ENCODE measurements around the gene GPC6. TPM values are rescaled to one million over a fixed set of nuclear protein-coding genes. Genes with fewer than 3 reads are reported as not detected.
"Not testable (repeated sequence)": the region's sequence is repeated elsewhere in the genome, so short reads cannot be mapped to it uniquely, and the experiment has no call there.

GPC6 gene
- total and polyA plus RNA-seq, 4 donors = 5.0 to 37.4 (median 18.9) TPM

- WGBS, 2 donors = 86 to 90% methylated on average over 4 of the region's 4 CpGs
- no peak for DNase-seq
- H3K27me3 ChIP-seq (ENCODE audit: control insufficient read depth in 1 of 2, insufficient read depth in 2 of 2, low read length in 1 of 2) = no peaks in the 10 kb centered on the region
- H3K4me1 ChIP-seq (ENCODE audit: control insufficient read depth in 1 of 2, insufficient read depth in 2 of 2, low read length in 2 of 2) = no peaks in the 10 kb centered on the region
- no peaks in the 10 kb centered on the region for H3K36me3 ChIP-seq (ENCODE audit: control insufficient read depth in 1 of 2, insufficient read depth in 2 of 2, low read length in 1 of 2)
- no peak overlapping the region for H3K27ac ChIP-seq (ENCODE audit: low read depth in 1 of 2, low read length in 2 of 2)
- no peak overlapping the region for H3K4me3 ChIP-seq (ENCODE audit: low read length in 2 of 2)
- no peaks in the 10 kb centered on the region for H3K9me3 ChIP-seq (ENCODE audit: control insufficient read depth, low read length)
- no peak for ATAC-seq (ENCODE audit: low FRiP score)
- intact Hi-C loops (cut with DNase I) = no loop called here
These were observed 1073.8 kb downstream of the GPC6 start for GRCh38 chr13:94300401-94300800.

GRCh38 chr13:94301487-94301886 is 1074.9 kb downstream of the GPC6 start:
- DNase-seq = no peak
- Histone ChIP-seq H3K4me3 (ENCODE audit: low read length in 2 of 2) (no peak overlapping the region), H3K4me1 (ENCODE audit: control insufficient read depth in 1 of 2, insufficient read depth in 2 of 2, low read length in 2 of 2) (no peaks in the 10 kb centered on the region), H3K27me3 (ENCODE audit: control insufficient read depth in 1 of 2, insufficient read depth in 2 of 2, low read length in 1 of 2) (no peaks in the 10 kb centered on the region), H3K9me3 (ENCODE audit: control insufficient read depth, low read length) (no peaks in the 10 kb centered on the region), H3K36me3 (ENCODE audit: control insufficient read depth in 1 of 2, insufficient read depth in 2 of 2, low read length in 1 of 2) (no peaks in the 10 kb centered on the region), H3K27ac (ENCODE audit: low read depth in 1 of 2, low read length in 2 of 2) (no peak overlapping the region)
- ATAC-seq (ENCODE audit: low FRiP score) = no peak
- intact Hi-C loops (cut with DNase I) = no loop called here
- WGBS, 2 donors = 94 to 100% methylated on average over 1 of the region's 1 CpG

GRCh38 chr13:94302847-94303565 is 1076.4 kb downstream of the GPC6 start:
- H3K9me3 ChIP-seq (ENCODE audit: control insufficient read depth, low read length); H3K27me3 ChIP-seq (ENCODE audit: control insufficient read depth in 1 of 2, insufficient read depth in 2 of 2, low read length in 1 of 2); intact Hi-C loops (cut with DNase I); H3K4me1 ChIP-seq (ENCODE audit: control insufficient read depth in 1 of 2, insufficient read depth in 2 of 2, low read length in 2 of 2); ATAC-seq (ENCODE audit: low FRiP score); H3K27ac ChIP-seq (ENCODE audit: low read depth in 1 of 2, low read length in 2 of 2); H3K4me3 ChIP-seq (ENCODE audit: low read length in 2 of 2); DNase-seq; H3K36me3 ChIP-seq (ENCODE audit: control insufficient read depth in 1 of 2, insufficient read depth in 2 of 2, low read length in 1 of 2): not testable (repeated sequence)
- WGBS, 2 donors = 95% methylated on average over 20 of the region's 20 CpGs

- no peaks in the 10 kb centered on the region for H3K4me1 ChIP-seq (ENCODE audit: control insufficient read depth in 1 of 2, insufficient read depth in 2 of 2, low read length in 2 of 2)
- H3K36me3 ChIP-seq (ENCODE audit: control insufficient read depth in 1 of 2, insufficient read depth in 2 of 2, low read length in 1 of 2) = no peaks in the 10 kb centered on the region
- WGBS, 2 donors = 66 to 69% methylated on average over 7 of the region's 7 CpGs
- no peaks in the 10 kb centered on the region for H3K27me3 ChIP-seq (ENCODE audit: control insufficient read depth in 1 of 2, insufficient read depth in 2 of 2, low read length in 1 of 2)
- intact Hi-C loops (cut with DNase I) = no loop called here
- ATAC-seq (ENCODE audit: low FRiP score) (no peak), DNase-seq (no peak)
- H3K9me3 ChIP-seq (ENCODE audit: control insufficient read depth, low read length) = no peaks in the 10 kb centered on the region
- H3K27ac ChIP-seq (ENCODE audit: low read depth in 1 of 2, low read length in 2 of 2) = no peak overlapping the region
- no peak overlapping the region for H3K4me3 ChIP-seq (ENCODE audit: low read length in 2 of 2)
These were observed 1077.1 kb downstream of the GPC6 start for GRCh38 chr13:94303644-94304174.

GRCh38 chr13:94305033-94305432 is 1078.4 kb downstream of the GPC6 start:
- DNase-seq (no peak), ATAC-seq (ENCODE audit: low FRiP score) (no peak)
- intact Hi-C loops (cut with DNase I) = no loop called here
- Histone ChIP-seq H3K4me1 (ENCODE audit: control insufficient read depth in 1 of 2, insufficient read depth in 2 of 2, low read length in 2 of 2) (no peaks in the 10 kb centered on the region), H3K9me3 (ENCODE audit: control insufficient read depth, low read length) (no peaks in the 10 kb centered on the region), H3K27me3 (ENCODE audit: control insufficient read depth in 1 of 2, insufficient read depth in 2 of 2, low read length in 1 of 2) (no peaks in the 10 kb centered on the region), H3K27ac (ENCODE audit: low read depth in 1 of 2, low read length in 2 of 2) (no peak overlapping the region), H3K4me3 (ENCODE audit: low read length in 2 of 2) (no peak overlapping the region), H3K36me3 (ENCODE audit: control insufficient read depth in 1 of 2, insufficient read depth in 2 of 2, low read length in 1 of 2) (no peaks in the 10 kb centered on the region)
- 62 to 75% methylated on average over 2 of the region's 2 CpGs for WGBS, 2 donors

- ATAC-seq (ENCODE audit: low FRiP score) (peak; percentile 57), DNase-seq (no peak)
- Histone ChIP-seq H3K4me1 (ENCODE audit: control insufficient read depth in 1 of 2, insufficient read depth in 2 of 2, low read length in 2 of 2) (peaks cover 0 to 2% of the 10 kb centered on the region in 2 donors), H3K27me3 (ENCODE audit: control insufficient read depth in 1 of 2, insufficient read depth in 2 of 2, low read length in 1 of 2) (no peaks in the 10 kb centered on the region), H3K4me3 (ENCODE audit: low read length in 2 of 2) (no peak overlapping the region), H3K27ac (ENCODE audit: low read depth in 1 of 2, low read length in 2 of 2) (no peak overlapping the region), H3K36me3 (ENCODE audit: control insufficient read depth in 1 of 2, insufficient read depth in 2 of 2, low read length in 1 of 2) (no peaks in the 10 kb centered on the region), H3K9me3 (ENCODE audit: control insufficient read depth, low read length) (no peaks in the 10 kb centered on the region)
- WGBS, 2 donors = 44 to 63% methylated on average over 1 of the region's 1 CpG
- intact Hi-C loops (cut with DNase I) = no loop called here
These were observed 1078.9 kb downstream of the GPC6 start for GRCh38 chr13:94305463-94305862.

- intact Hi-C loops (cut with DNase I) = no loop called here
- no peak overlapping the region for H3K4me3 ChIP-seq (ENCODE audit: low read length in 2 of 2)
- peaks cover 0 to 2% of the 10 kb centered on the region in 2 donors for H3K4me1 ChIP-seq (ENCODE audit: control insufficient read depth in 1 of 2, insufficient read depth in 2 of 2, low read length in 2 of 2)
- H3K27ac ChIP-seq (ENCODE audit: low read depth in 1 of 2, low read length in 2 of 2) = no peak overlapping the region
- H3K27me3 ChIP-seq (ENCODE audit: control insufficient read depth in 1 of 2, insufficient read depth in 2 of 2, low read length in 1 of 2) = no peaks in the 10 kb centered on the region
- WGBS, 2 donors = 83 to 85% methylated on average over 4 of the region's 4 CpGs
- DNase-seq = no peak
- ATAC-seq (ENCODE audit: low FRiP score) = no peak
- H3K9me3 ChIP-seq (ENCODE audit: control insufficient read depth, low read length) = no peaks in the 10 kb centered on the region
- H3K36me3 ChIP-seq (ENCODE audit: control insufficient read depth in 1 of 2, insufficient read depth in 2 of 2, low read length in 1 of 2) = no peaks in the 10 kb centered on the region
These were observed 1079.3 kb downstream of the GPC6 start for GRCh38 chr13:94305934-94306333.

- H3K4me1 ChIP-seq (ENCODE audit: control insufficient read depth in 1 of 2, insufficient read depth in 2 of 2, low read length in 2 of 2) = peaks cover 0 to 2% of the 10 kb centered on the region in 2 donors
- DNase-seq (no peak), ATAC-seq (ENCODE audit: low FRiP score) (no peak)
- H3K36me3 ChIP-seq (ENCODE audit: control insufficient read depth in 1 of 2, insufficient read depth in 2 of 2, low read length in 1 of 2) = no peaks in the 10 kb centered on the region
- no peak overlapping the region for H3K4me3 ChIP-seq (ENCODE audit: low read length in 2 of 2)
- no peaks in the 10 kb centered on the region for H3K27me3 ChIP-seq (ENCODE audit: control insufficient read depth in 1 of 2, insufficient read depth in 2 of 2, low read length in 1 of 2)
- no peaks in the 10 kb centered on the region for H3K9me3 ChIP-seq (ENCODE audit: control insufficient read depth, low read length)
- H3K27ac ChIP-seq (ENCODE audit: low read depth in 1 of 2, low read length in 2 of 2) = no peak overlapping the region
- intact Hi-C loops (cut with DNase I) = no loop called here
- WGBS, 2 donors = 91 to 95% methylated on average over 4 of the region's 4 CpGs
These were observed 1082.2 kb downstream of the GPC6 start for GRCh38 chr13:94308832-94309231.

GRCh38 chr13:94309576-94309975 is 1083.0 kb downstream of the GPC6 start:
- no peak overlapping the region for H3K27ac ChIP-seq (ENCODE audit: low read depth in 1 of 2, low read length in 2 of 2)
- H3K4me3 ChIP-seq (ENCODE audit: low read length in 2 of 2) = no peak overlapping the region
- no peaks in the 10 kb centered on the region for H3K27me3 ChIP-seq (ENCODE audit: control insufficient read depth in 1 of 2, insufficient read depth in 2 of 2, low read length in 1 of 2)
- 84 to 93% methylated on average over 3 of the region's 3 CpGs for WGBS, 2 donors
- H3K36me3 ChIP-seq (ENCODE audit: control insufficient read depth in 1 of 2, insufficient read depth in 2 of 2, low read length in 1 of 2) = no peaks in the 10 kb centered on the region
- no peaks in the 10 kb centered on the region for H3K9me3 ChIP-seq (ENCODE audit: control insufficient read depth, low read length)
- H3K4me1 ChIP-seq (ENCODE audit: control insufficient read depth in 1 of 2, insufficient read depth in 2 of 2, low read length in 2 of 2) = peaks cover 0 to 2% of the 10 kb centered on the region in 2 donors
- intact Hi-C loops (cut with DNase I) = no loop called here
- DNase-seq (no peak), ATAC-seq (ENCODE audit: low FRiP score) (no peak)
